ENCODE results near the gene SUPT4H1. TPM values are rescaled to one million over a fixed set of nuclear protein-coding genes. Genes with fewer than 3 reads are reported as not detected.

Gene SUPT4H1
- total and polyA plus RNA-seq, 2 of the 4 experiments (the other 2 are of a cell fraction) = 51.6 to 129 TPM

GRCh38 chr17:58357312-58358297 is 5.6 kb upstream of the SUPT4H1 start:
- CTCF ChIA-PET = no interaction called here
- Histone ChIP-seq H3K4me2 (ENCODE audit: low read depth, low read length) (no peak overlapping the region), H3K56ac (ENCODE audit: extremely low read depth, insufficient read depth, low read length) (no peak overlapping the region), H2BK20ac (ENCODE audit: low read depth, low read length) (no peak overlapping the region), H3K9me1 (ENCODE audit: insufficient read depth, low read length) (no peaks in the 10 kb centered on the region), H3K4ac (ENCODE audit: low read depth, low read length) (no peak overlapping the region), H3K23ac (ENCODE audit: low read depth, low read length) (no peak overlapping the region), H3K9me3 (ENCODE audit: control insufficient read depth, insufficient read depth, low read length) (no peaks in the 10 kb centered on the region), H2AK9ac (replicated peaks; ENCODE audit: low read depth, low read length, poor library complexity) (no peak overlapping the region), H2BK120ac (ENCODE audit: low read depth, low read length) (no peak overlapping the region), H3K9ac (ENCODE audit: low read depth, low read length) (no peak overlapping the region), H3K36me3 (ENCODE audit: control insufficient read depth, insufficient read depth, low read length) (no peaks in the 10 kb centered on the region), H3K4me3 (ENCODE audit: insufficient read depth, low read depth, low read length) (no peak overlapping the region), H2BK15ac (ENCODE audit: low read depth, low read length) (no peak overlapping the region), H3K14ac (replicated peaks; ENCODE audit: low read depth, low read length) (no peak overlapping the region), H3K27ac (ENCODE audit: insufficient read depth, low read length) (no peak overlapping the region), H4K5ac (ENCODE audit: low read depth, low read length) (no peak overlapping the region), H3K18ac (ENCODE audit: low read depth, low read length) (no peak overlapping the region), H2BK5ac (ENCODE audit: low read depth, low read length, poor library complexity, severe bottlenecking) (no peak overlapping the region), H4K8ac (ENCODE audit: low read depth in 2 of 2, low read length in 2 of 2) (no peak overlapping the region), H4K20me1 (ENCODE audit: insufficient read depth, low read length) (no peaks in the 10 kb centered on the region), H3K79me1 (ENCODE audit: low read depth in 1 of 2, low read length in 2 of 2) (peaks cover 0 to 3% of the 10 kb centered on the region in 2 experiments; a peak in 1 of 4 replicates), H3K27me3 (ENCODE audit: control insufficient read depth, insufficient read depth, low read length) (peaks cover 4% of the 10 kb centered on the region), H2AFZ (replicated peaks; ENCODE audit: low read length, poor library complexity) (no peak overlapping the region), H2AK5ac (ENCODE audit: low read depth, low read length) (no peak overlapping the region), H3K4me1 (ENCODE audit: control insufficient read depth, insufficient read depth, low read length) (no peaks in the 10 kb centered on the region), H4K91ac (ENCODE audit: insufficient read depth, low read depth, low read length) (no peak overlapping the region)
- intact Hi-C loops (cut with micrococcal nuclease) (no loop called here), in situ Hi-C loops (cut with MboI; ENCODE audit: low sequenced_read_pairs) (no loop called here), dilution Hi-C loops (cut with HindIII; ENCODE audit: low sequenced_read_pairs, unreplicated experiment) (no loop called here)
- TF ChIP-seq CTCF (conservative IDR thresholded peaks at IDR 0.05; ENCODE audit: low read depth, low read length) (no peak), CHD1 (IDR thresholded peaks at IDR 0.05; ENCODE audit: low read depth, low read length) (no peak), NFE2L2 (IDR thresholded peaks at IDR 0.05; ENCODE audit: low read depth, low read length) (no peak), CEBPB (IDR thresholded peaks at IDR 0.05; ENCODE audit: low read depth, low read length) (no peak), MXI1 (IDR thresholded peaks at IDR 0.05; ENCODE audit: borderline replicate concordance, low read depth, low read length) (no peak), POLR2A (IDR thresholded peaks at IDR 0.05; ENCODE audit: low read depth, low read length) (no peak), MAFK (IDR thresholded peaks at IDR 0.05; ENCODE audit: low read depth, low read length) (no peak), FOS (IDR thresholded peaks at IDR 0.05; ENCODE audit: low read depth, low read length) (no peak), USF2 (IDR thresholded peaks at IDR 0.05; ENCODE audit: low read depth, low read length) (no peak), MAZ (IDR thresholded peaks at IDR 0.05; ENCODE audit: borderline replicate concordance, low read depth, low read length) (no peak), RFX5 (IDR thresholded peaks at IDR 0.05; ENCODE audit: low read depth, low read length) (no peak), RCOR1 (IDR thresholded peaks at IDR 0.05; ENCODE audit: insufficient replicate concordance, low read length) (no peak), BHLHE40 (IDR thresholded peaks at IDR 0.05; ENCODE audit: low read depth, low read length) (no peak), SMC3 (IDR thresholded peaks at IDR 0.05; ENCODE audit: low read depth, low read length) (no peak)
- WGBS, 2 experiments (ENCODE audit: extremely low coverage in 2 of 2, insufficient read length in 1 of 2) = 73% methylated on average over 4 of the region's 22 CpGs; no CpG with 5 or more reads in 1 of the 2 experiments
- POLR2A ChIA-PET (ENCODE audit: unreplicated experiment) = no interaction called here
- DNase-seq (no peak), ATAC-seq (ENCODE audit: low read depth) (no peak)
- no TSS peak for BruUV-seq (replicated peaks)

Data from IMR-90 (cell line).